K562 (cell line): ENCODE data around the gene FGF14. TPM values are rescaled to one million over a fixed set of nuclear protein-coding genes. Genes with fewer than 3 reads are reported as not detected.
A peak's percentile ranks its signal among the peaks of the same experiment; 100 is the strongest.

Experiments used
- CLOCK ChIP-seq: fragments of 250-450 bp; sonication (Bioruptor Pico); IDR thresholded peaks from 2 replicates; pipeline ENCODE4 v1.4.0; 2020; ENCODE audit warnings: mild to moderate bottlenecking, moderate library complexity, borderline replicate concordance
- EHMT2 ChIP-seq: fragments of 450-650 bp; IDR thresholded peaks from 2 replicates; pipeline ENCODE4 v1.6.1; 2018; ENCODE audit warnings: antibody characterized with exemption
- ELF2 ChIP-seq: fragments of 250-450 bp; sonication (Bioruptor Pico); IDR thresholded peaks from 2 replicates; pipeline ENCODE4 v1.5.0; 2021; ENCODE audit warnings: mild to moderate bottlenecking
- HINFP ChIP-seq: fragments of 450-650 bp; conservative IDR thresholded peaks from 2 replicates; pipeline ENCODE4 v1.6.1; 2016; ENCODE audit warnings: missing genetic modification characterization, low read depth, mild to moderate bottlenecking, control low read depth, missing compliant biosample characterization
- MTA3 ChIP-seq: fragments of 450-650 bp; formaldehyde crosslinking; IDR thresholded peaks from 2 replicates; pipeline ENCODE4 v1.6.1; 2017; ENCODE audit warnings: mild to moderate bottlenecking, borderline replicate concordance
- RAD51 ChIP-seq: fragments of 450-650 bp; IDR thresholded peaks from 2 replicates; pipeline ENCODE4 v1.7.1; 2016; ENCODE audit warnings: low read depth, mild to moderate bottlenecking, borderline replicate concordance
- REST ChIP-seq, 2 experiments: fragments of 450-650 bp; formaldehyde crosslinking in 1 of 2; IDR thresholded peaks; 2 replicates each; pipeline versions ENCODE4 v1.4.0 to v1.6.1; 2014 to 2020; ENCODE audit warnings: mild to moderate bottlenecking in 2 of 2, borderline replicate concordance in 1 of 2, low read depth in 1 of 2
- TAF15 ChIP-seq: fragments of 200-400 bp; formaldehyde crosslinking; IDR thresholded peaks from 2 replicates; pipeline ENCODE4 v1.6.1; 2017; ENCODE audit warnings: mild to moderate bottlenecking, low read depth, low read length, moderate library complexity
- polyA plus RNA-seq, 8 experiments: library from polyadenylated mRNA; depleted of rRNA in 4 of 8; stranded (reverse) in 5 of 8; unstranded in 3 of 8; fragments of >200 nt; fragmentation: Nextera tagmentation in 2 of 8; fragmentation: Illumina TruSeq in 1 of 8; extraction: Ambion mirVana in 2 of 8; extraction: Trizol in 1 of 8; gene quantifications; 2 replicates each; pipeline versions ENCODE4 v1.2.1 to v1.2.3, GENCODE V29; 2011 to 2014; ENCODE audit warnings: inconsistent platforms in 1 of 8, missing spikeins in 1 of 8
- total RNA-seq, 7 experiments: library from RNA; depleted of rRNA in 6 of 7; stranded (reverse); fragments of >200 nt in 6 of 7; fragmentation: Illumina TruSeq in 2 of 7; extraction: Trizol in 2 of 7; gene quantifications; 2 replicates each; pipeline versions ENCODE4 v1.2.1 to v1.2.3, GENCODE V29; 2011 to 2021; ENCODE audit warnings: low replicate concordance in 1 of 7
- TF ChIP-seq, protein P1 (sequence below): fragments of 450-650 bp; formaldehyde crosslinking; IDR thresholded peaks from 2 replicates; pipeline ENCODE4 v1.4.0; 2020; ENCODE audit warnings: mild to moderate bottlenecking, mixed read lengths
- TF ChIP-seq, protein P2 (sequence below): sonication (generic); formaldehyde crosslinking; IDR thresholded peaks from 2 replicates; pipeline ENCODE4 v1.8.0; 2022; ENCODE audit warnings: mild to moderate bottlenecking, missing genetic modification reagents, borderline replicate concordance

FGF14 gene
- total and polyA plus RNA-seq, 9 of the 15 experiments (the other 6 are each of a cell fraction or from before 2014, with no cell fraction given): not detected

- TF ChIP-seq REST (IDR thresholded peaks at IDR 0.05; ENCODE audit: borderline replicate concordance) (peak; percentile 75), REST (CRISPR knock-in tag; IDR thresholded peaks at IDR 0.05; ENCODE audit: low read depth) (peak; percentile 66; the same call in 1 of the 2 replicates), ELF2 (no peak), EHMT2 (peak; percentile 79), HINFP (tag) (no peak), TAF15 (no peak), RAD51 (peak; percentile 53; the same call in 1 of the 2 replicates), MTA3 (no peak), CLOCK (CRISPR knock-in tag) (no peak)
- TF ChIP-seq, protein P1, sequence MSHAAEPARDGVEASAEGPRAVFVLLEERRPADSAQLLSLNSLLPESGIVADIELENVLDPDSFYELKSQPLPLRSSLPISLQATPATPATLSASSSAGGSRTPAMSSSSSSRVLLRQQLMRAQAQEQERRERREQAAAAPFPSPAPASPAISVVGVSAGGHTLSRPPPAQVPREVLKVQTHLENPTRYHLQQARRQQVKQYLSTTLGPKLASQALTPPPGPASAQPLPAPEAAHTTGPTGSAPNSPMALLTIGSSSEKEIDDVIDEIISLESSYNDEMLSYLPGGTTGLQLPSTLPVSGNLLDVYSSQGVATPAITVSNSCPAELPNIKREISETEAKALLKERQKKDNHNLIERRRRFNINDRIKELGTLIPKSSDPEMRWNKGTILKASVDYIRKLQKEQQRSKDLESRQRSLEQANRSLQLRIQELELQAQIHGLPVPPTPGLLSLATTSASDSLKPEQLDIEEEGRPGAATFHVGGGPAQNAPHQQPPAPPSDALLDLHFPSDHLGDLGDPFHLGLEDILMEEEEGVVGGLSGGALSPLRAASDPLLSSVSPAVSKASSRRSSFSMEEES (CRISPR knock-in tag): peak; percentile 84
- TF ChIP-seq, protein P2, sequence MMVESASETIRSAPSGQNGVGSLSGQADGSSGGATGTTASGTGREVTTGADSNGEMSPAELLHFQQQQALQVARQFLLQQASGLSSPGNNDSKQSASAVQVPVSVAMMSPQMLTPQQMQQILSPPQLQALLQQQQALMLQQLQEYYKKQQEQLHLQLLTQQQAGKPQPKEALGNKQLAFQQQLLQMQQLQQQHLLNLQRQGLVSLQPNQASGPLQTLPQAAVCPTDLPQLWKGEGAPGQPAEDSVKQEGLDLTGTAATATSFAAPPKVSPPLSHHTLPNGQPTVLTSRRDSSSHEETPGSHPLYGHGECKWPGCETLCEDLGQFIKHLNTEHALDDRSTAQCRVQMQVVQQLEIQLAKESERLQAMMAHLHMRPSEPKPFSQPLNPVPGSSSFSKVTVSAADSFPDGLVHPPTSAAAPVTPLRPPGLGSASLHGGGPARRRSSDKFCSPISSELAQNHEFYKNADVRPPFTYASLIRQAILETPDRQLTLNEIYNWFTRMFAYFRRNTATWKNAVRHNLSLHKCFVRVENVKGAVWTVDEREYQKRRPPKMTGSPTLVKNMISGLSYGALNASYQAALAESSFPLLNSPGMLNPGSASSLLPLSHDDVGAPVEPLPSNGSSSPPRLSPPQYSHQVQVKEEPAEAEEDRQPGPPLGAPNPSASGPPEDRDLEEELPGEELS: no peak
Measured at GRCh38 chr13:102405499-102406100, 3.8 kb upstream of the FGF14 start (continued).
